Activated CD8-positive, alpha-beta memory T cell treated with anti-CD3 and anti-CD28 coated beads for 48 hours (primary cell): ENCODE results near the gene NAA80.
A peak's percentile ranks its signal among the peaks of the same experiment; 100 is the strongest.

Source experiments
- DNase-seq, 3 experiments: peaks; one replicate each; pipeline ENCODE4 v3.0.0-alpha.2; 2020; ENCODE audit warnings: low read depth in 2 of 3, low spot score in 2 of 3

Gene NAA80

DNA sequence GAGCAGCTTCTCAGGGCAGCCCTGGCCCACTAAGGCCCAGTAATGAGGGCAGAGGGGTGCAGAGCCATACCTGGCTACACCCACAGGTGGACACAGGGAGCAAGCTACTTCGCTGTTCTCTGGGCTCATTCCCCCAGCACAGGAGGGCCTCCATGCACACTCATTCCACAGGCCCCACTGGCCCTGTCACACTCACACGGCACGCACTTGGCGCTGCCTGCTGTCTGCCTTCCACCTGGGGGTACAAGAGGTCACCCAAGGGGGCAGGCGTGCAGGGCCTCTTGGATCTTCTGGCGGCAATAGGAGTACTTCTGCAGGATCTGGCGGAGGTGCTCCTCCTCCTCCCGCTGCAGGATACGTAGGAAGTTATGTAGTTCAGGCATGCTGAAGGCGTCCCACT, 31.1 kb upstream of the NAA80 start:
- DNase-seq, result no peak

DNA sequence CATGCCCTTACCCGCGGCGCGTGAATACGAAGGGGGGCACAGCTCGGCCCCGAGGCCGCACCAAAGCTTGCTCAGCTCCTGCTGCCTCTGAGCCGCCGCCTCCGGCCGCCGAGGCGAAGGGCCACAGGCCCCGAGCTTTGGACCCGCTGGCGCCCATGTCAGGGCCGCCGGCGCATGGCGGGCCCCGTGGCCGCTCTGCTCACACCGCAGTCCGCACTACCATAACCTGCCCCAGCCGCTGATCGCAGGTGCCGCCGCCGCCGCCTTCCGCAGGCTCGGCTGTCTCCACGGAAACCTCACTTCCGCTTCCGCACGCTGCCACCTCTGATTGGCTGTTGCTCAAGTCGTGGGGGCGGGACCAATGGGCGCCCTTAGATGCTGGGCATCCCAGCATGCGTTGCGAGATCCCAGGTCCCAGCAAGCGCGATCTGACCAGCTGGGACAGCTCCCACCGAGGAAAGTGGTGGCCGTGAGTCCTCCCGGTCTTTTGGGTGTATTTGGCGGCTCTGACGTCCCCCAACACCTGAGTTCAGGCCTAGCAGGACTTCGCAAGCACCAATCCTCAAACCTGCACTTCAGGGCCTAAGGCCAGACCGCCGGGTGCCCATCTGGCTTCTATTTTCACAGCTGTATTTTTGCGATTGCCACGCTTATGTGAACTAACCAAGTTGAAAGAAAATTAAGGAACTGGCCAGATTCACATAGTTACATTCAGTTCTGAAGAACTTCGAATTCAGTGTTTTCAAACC, 28.9 kb upstream of the NAA80 start, which contains the start of gene TUSC2:
Gene TUSC2 (minus strand): TSS at position 281 of the 749 bp plus-strand sequence. CDS start 124 bp downstream, at position 157.
- DNase-seq, result peak; percentile 81 to 88 (median 82)

GRCh38 chr3:50327129-50327528, 27.9 kb upstream of the NAA80 start:
- no peak for DNase-seq

- DNase-seq, result no peak
These were observed 27.0 kb upstream of the NAA80 start for GRCh38 chr3:50326182-50326541.

DNA sequence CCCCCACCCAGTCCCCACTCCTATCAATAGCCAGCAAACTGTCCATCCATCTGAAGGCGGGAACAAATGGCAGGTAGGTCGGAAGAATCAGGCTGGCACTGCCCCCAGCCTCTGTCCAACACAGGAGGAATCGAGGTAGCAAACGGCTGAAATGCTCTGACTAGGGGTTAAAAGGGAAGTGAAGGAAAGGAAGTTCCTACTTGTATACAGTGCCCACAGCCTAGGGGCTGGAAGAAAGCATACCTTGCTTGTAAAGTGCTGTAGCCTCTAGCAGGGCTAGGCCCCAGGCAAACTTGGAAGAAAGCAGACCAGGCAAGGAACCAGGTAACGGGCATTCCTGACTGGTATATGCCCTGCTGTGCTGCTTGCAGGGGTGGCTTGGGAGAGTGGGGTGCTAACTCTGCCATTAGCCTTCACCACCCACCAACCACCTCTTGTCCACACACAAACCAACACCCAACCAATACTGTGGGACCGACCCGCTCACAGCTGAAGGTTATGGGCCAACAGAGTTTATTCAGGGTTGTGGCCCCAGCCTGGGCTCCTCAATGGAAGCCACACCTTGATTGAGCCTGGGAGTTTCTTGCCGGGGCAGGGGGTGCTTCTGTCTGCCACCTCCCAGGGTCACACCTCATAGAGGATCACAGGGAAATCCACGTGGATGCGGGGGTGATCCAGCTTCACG, 26.4 kb upstream of the NAA80 start:
- no peak for DNase-seq

DNA sequence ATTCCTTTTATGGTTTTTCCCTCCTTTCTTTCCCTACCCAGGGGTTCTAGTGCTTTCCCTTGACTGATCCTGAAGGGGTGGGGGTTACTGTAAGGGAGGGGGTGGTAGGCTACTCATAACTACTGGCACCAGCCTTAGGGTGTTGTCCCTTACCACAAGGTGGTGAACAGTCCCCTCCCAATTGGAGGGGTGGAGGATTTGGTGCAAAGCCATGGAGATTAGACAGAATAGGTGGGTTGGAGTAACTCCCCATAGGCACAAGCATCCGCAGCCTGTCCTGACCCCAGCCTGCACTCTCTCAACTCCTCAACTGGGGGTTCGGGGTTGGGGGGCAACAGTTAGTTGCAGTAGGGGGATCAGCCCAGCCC, 25.9 kb upstream of the NAA80 start:
- no peak for DNase-seq

GRCh38 chr3:50324351-50325112, 25.3 kb upstream of the NAA80 start:
- DNase-seq, result no peak

- no peak for DNase-seq
These were observed 24.5 kb upstream of the NAA80 start for GRCh38 chr3:50323614-50324199.

DNA sequence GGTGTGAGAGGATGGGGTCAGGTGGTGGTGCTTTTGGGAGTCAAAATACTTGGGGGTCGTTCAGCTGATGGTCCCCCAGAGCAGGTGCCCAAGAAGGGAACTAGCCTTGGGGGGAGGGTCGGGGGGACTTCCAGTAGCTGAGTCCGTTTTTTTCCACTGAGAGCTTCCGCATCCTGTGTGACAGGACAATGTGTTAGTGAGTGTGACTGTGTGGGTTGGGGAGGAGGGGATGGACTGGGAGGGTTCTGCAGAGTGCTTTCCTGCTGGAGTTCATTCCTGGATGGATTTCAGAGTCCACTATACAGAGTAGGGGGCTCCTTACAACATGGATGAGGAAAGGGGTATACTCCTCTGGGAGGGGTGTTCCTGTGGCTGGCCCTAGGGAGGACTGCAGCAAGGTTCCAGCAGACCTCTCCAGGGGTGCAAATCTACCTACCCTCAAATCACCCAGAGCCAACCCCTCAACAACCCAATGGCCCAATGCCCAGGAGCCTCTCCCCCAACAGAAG, 23.9 kb upstream of the NAA80 start:
- no peak for DNase-seq

DNA sequence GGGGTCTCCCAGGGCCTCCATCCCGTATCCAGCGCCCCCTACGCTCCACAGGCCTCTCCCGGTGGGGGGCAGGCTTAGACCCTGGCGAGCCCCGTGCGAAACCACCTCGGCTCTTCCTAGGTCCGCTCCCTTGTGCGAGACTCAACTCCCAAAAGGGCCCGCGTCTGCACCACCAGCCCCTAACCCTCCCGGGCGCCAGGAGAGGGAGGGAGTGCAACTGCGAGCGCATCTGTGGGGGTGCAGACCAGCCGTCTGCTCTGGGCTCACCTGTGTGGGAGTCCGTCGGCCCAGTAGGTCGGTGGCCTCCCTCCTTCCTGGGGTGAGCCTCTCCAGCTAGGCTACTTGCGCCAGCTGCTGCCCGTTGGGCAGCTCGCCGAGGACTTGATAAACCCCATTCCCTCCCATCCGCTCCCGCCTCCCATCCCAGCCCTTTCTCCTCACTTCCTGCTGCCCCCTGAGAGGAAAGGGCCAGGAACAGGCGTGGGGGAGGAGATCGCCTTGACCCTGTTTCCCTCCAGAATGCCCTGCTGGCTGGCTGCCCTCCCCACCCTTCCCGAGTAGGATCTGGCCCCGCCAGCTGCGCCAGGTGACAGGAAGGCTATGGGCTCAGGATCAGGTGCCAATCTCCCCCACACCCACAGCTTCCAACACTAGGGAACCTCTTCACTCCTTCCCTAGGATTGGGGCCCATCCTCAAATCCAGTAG, 23.3 kb upstream of the NAA80 start, which contains the start of gene HYAL2:
Gene HYAL2 (minus strand): TSS at position 360 of the 706 bp plus-strand sequence. CDS start 2,256 bp downstream, outside the sequence.
- DNase-seq, result no peak

- DNase-seq, result no peak
These were observed 22.8 kb upstream of the NAA80 start for GRCh38 chr3:50322115-50322385.

- DNase-seq, result peak in 2 of 3 experiments; percentile 67 to 78
These were observed 22.3 kb upstream of the NAA80 start for GRCh38 chr3:50321336-50322114.

- DNase-seq, result no peak
These were observed 21.7 kb upstream of the NAA80 start for GRCh38 chr3:50320853-50321335.

DNA sequence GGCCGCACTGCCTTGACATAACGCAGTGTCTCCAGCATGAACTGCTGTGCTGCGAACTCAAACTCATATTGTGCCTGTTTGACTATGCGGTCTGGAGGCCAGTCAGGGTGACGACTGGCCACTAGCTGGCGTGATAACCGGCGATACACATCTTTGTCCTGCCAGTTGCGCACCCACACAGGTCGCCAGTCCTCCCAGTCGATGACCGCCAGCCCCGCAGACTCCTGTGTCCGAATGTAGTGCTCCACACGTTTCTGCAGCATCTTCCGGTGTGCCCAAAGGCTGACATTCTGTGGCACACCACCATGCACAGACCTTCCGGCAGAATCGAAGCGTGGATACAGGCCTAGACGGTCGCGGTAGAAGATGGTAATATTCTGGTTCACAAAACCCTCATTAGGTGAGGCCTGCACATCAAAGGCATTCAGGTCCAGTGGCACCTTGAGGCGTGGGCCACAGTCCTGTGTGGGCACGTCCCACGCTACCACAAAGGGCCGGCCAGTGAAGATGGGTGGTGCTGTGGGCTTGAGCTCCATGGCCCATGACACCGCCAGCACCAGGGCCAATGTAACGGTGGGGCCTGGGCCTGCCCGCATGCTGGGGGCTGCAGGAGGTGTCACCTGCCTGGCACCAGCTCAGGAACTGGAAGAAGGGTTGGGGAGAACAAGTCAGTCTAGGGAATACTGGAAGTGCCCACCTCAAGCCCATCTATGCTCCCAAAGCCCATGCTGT, 20.9 kb upstream of the NAA80 start:
- DNase-seq, result no peak

DNA sequence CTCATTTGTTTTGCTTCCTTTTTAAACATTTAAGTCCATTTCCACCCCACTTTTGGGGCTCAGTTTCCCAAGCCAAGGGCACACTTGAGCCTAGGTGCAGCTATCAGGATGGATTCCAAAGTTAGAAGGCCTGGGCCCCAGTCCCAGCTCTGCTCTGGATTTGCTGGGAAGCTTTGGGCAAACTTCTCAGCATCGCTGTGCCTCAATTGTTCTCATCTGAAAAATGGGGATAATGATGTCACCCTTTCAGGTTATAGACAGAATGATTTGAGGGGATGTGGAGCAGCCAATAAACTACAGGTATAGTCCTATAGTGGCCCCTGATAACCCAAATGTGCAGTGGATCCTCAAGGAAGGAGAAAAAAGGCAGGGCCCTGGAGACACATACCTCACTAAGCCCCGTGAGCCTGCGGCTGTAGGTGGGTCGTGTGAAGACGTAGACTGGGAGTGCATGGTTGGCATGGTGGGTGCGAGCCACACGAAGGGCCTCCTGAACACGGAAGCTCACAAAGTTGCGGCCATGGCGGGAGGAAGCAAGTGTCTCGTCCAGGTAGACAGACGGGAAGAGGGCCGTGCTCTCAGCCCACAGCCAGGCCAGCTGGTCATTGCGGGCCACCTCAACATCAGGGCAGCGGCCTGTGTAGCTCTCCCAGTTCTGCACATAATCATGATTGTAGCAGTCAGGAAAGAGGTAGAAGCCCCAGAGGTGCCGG, 20.1 kb upstream of the NAA80 start:
- DNase-seq, result no peak

DNA sequence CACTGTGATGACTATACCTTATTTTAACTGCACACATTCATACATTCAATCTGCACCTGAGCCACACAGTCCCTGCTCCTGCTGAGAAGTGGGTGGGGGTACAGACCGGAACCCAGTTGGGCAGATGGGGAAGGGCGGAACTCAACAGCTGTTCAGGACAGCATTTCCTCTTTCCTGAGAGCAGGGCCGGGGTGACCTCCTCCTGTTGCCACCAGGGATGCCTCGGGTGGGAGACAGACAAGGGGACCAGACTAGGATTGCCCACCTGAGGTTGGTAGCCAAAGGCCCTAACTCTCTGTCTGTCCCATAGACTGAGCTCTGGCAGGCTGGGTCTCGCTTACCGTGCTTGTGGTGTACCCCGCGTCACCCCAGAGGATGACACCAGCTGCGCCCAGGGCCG, 19.4 kb upstream of the NAA80 start:
- no peak for DNase-seq

- no peak for DNase-seq
These were observed 19.0 kb upstream of the NAA80 start for GRCh38 chr3:50318163-50318562.

DNA sequence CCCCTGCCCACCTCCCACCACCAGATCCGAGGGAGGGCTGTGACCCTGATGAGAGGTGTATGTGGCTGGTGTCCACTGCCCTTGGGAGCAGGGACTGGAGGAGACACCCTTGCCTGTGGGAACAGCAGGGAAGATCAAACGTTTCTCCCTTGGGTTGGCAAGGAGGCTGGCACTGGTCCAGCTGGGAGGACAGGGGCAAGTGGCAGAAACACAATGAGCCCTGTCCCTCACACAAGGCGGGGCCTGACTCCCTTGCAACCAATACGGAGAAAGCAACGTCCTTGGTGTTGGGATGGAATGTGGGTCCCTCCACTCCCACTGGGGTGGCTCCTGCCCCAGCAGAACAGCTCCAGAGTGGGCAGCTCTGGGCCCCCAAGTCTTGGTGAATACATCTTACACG, 18.1 kb upstream of the NAA80 start:
- DNase-seq, result no peak
